Heart left ventricle (tissue), 13 donors: ENCODE results near the gene DFFB.

Experiments used
- CTCF ChIP-seq, 12 donors: fragments of 200-600 bp; sonication (generic) in 4 of 12; IDR thresholded peaks; one replicate each; pipeline versions ENCODE4 v1.5.0 to v1.8.0; 2018 to 2022; ENCODE audit warnings: antibody characterized with exemption in 12 of 12, mild to moderate bottlenecking in 5 of 12
- POLR2A ChIP-seq, 2 donors: fragments of 450-650 bp; IDR thresholded peaks; one replicate each; pipeline ENCODE4 v1.6.1; 2017; ENCODE audit warnings: antibody characterized with exemption in 2 of 2, mild to moderate bottlenecking in 2 of 2, moderate library complexity in 2 of 2
- donor health status: ischemic (EF 13 %, LVEDD 7.1; RV severe dilation, severe dysfunction).
- donor health status: DM: no; HTN: yes; CAD: no.
- donor health status: DM: no; HTN: no; CAD: no.
- donor health status: ischemic (EF 25% LVEDD 6.9; RV normal size, moderate dysfunction).
- donor health status: ischemic (EF 25% LVEDD 5.7; RV mildly dilated, moderate dysfunction).
- donor health status: ischemic (EF 35%, LVEDD 5.7; RV mildly dilated, moderate dysfunction).
- donor health status: nonischemic (EF 11% LVEDD 7.7; RV severe dilation, severe dysfunction).
- donor health status: DM: yes; HTN: yes; CAD: no.
- donor health status: PGD.
- donor health status: ischemic (EF 29% LVEDD 5.4; RV normal size, mild dysfunction).
- donor health status: nonischemic (EF 23%, LVEDD 6.1; RV moderate dilation, normal function).

- TF ChIP-seq POLR2A (IDR thresholded peaks at IDR 0.05): no peak
- TF ChIP-seq CTCF (IDR thresholded peaks at IDR 0.05): no peak
These were observed 46.1 kb downstream of the DFFB start for GRCh38 chr1:3903141-3904005.
